WI38 (cell line): Measurements from ENCODE around the gene GPR75.

Experiments
- H3K4me3 ChIP-seq: 2 replicates; pipeline ENCODE4 v1.5.1; 2011; ENCODE audit warnings: low read depth, mild to moderate bottlenecking, control low read depth, low read length
- TF ChIP-seq, protein P1 (sequence below): IDR thresholded peaks from 2 replicates; pipeline ENCODE4 v1.5.1; 2012; ENCODE audit warnings: low read depth, mild to moderate bottlenecking, control low read depth, low read length

GPR75 gene

DNA sequence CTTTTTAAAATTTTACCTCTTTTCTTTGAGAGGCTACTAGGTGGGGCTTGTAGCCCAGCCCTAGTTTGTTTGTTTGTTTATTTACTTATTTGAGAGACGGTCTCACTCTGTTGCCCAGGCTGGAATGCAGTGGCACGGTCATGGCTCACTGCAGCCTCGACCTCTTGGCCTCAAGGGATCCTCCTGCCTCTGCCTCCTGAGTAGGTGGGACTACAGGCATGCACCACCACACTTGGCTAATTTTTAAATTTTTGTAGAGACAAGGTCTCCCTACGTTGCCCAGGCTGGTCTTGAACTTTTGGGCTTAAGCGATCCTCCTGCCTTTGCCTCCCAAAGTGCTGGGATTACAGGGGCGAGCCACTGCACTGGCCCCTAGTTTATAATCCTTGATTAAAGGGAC lies 38.0 kb downstream of the GPR75 start:
- no peak overlapping the region for H3K4me3 ChIP-seq
- TF ChIP-seq, protein P1, sequence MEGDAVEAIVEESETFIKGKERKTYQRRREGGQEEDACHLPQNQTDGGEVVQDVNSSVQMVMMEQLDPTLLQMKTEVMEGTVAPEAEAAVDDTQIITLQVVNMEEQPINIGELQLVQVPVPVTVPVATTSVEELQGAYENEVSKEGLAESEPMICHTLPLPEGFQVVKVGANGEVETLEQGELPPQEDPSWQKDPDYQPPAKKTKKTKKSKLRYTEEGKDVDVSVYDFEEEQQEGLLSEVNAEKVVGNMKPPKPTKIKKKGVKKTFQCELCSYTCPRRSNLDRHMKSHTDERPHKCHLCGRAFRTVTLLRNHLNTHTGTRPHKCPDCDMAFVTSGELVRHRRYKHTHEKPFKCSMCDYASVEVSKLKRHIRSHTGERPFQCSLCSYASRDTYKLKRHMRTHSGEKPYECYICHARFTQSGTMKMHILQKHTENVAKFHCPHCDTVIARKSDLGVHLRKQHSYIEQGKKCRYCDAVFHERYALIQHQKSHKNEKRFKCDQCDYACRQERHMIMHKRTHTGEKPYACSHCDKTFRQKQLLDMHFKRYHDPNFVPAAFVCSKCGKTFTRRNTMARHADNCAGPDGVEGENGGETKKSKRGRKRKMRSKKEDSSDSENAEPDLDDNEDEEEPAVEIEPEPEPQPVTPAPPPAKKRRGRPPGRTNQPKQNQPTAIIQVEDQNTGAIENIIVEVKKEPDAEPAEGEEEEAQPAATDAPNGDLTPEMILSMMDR = no peak

DNA sequence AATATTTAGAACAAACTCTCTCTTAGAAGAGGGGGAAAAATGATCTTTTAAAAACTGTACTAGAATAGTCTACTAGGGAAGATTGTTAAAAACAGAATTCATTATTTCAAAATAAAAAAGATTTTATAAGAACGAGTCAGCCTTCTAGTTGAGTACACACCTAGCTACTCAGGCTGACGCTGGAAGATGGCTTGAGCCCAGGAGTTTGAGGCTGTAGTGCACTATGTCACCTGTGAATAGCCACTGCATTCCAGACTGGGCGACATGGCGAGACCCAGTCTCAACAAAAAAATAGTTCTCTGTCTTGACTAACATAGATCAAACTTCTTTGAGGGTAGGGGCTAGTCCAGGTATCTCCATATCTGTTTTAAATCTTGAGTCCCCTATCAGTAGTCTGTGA lies 39.1 kb downstream of the GPR75 start:
- H3K4me3 ChIP-seq = no peak overlapping the region
- TF ChIP-seq, protein P1 = no peak

DNA sequence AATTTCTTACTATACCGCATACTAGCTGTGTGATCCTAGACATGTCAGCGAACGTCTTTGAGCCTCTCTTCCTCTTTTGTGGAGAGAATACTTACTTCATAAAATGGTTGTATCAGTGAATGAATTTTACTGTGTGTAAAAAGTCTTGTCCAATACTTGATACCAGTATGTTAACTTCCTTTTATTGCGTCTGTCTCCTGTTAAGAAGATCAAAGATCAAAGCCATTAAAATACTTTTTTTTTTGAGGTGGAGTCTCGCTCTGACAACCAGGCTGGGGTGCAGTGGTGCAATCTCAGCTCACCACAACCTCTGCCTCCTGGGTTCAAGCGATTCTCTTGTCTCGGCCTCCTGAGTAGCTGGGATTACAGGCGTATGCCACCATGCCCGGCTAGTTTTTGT lies 39.7 kb downstream of the GPR75 start:
- TF ChIP-seq, protein P1 = no peak
- no peak overlapping the region for H3K4me3 ChIP-seq

DNA sequence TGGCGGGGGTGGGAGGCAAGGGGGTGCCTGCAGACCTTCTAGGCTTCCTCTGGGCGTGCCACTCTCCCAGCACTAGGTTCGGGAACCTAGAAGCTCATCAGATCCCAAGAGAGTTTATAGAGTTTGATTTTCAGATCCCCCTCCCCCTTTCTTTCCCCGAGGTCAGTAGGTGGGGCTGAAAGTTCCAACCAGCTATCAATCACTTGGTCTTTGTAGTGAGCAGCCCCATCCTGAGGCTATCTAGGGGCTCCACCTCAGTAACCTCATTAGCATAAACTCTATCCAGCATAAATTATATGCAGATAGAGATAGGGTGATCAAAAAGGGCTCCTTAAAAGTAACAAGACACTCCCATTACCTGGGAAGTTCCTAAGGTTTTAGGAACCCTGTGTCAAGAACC lies 40.1 kb downstream of the GPR75 start:
- no peak overlapping the region for H3K4me3 ChIP-seq
- TF ChIP-seq, protein P1 = no peak

DNA sequence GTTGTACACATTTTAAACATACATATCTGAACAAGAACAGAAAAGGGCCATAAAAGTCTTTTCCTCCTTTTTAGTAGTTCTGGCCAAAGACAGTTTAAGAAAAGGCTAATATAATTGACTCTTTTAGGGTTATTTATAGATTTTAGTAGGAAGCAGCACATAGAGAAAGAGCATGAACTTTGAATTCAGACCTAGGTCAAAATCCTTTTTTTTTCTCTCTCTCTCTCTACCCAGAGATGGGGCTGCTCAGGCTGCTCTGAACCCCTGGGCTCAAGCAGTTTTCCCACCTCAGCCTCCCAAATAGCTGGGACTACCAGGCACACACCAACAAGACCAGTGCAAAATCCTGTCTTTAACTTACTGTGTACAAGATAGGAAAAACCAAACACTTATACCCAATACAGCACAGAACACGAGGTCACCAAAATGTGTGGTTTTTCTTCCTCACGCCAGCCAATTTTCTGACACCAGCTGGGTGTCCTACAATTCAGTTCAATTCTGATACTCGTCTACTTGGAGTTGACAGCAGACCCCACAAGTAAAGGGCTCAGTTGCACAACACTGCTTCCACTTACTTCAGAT lies 40.8 kb downstream of the GPR75 start:
- H3K4me3 ChIP-seq = no peak overlapping the region
- TF ChIP-seq, protein P1 = no peak

DNA sequence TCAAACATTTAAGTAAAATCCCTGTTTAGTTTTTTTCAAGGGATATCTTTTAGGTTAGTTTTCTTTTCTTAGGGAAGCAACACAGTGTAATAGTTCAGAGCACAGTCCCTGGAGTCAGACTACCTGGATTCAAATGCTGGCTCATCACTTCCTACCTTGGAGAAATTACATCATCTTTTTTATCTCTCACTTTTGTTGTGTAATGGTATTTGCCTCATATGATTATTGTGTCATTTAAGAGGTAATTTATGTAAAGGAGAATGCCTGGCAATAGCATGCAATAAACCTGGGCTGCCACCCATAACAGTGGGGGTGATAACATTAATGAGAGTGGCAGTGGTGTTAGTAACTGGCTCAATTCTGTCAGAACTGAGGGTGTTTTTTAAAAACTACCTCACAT lies 46.6 kb downstream of the GPR75 start:
- no peak overlapping the region for H3K4me3 ChIP-seq
- TF ChIP-seq, protein P1 = no peak

DNA sequence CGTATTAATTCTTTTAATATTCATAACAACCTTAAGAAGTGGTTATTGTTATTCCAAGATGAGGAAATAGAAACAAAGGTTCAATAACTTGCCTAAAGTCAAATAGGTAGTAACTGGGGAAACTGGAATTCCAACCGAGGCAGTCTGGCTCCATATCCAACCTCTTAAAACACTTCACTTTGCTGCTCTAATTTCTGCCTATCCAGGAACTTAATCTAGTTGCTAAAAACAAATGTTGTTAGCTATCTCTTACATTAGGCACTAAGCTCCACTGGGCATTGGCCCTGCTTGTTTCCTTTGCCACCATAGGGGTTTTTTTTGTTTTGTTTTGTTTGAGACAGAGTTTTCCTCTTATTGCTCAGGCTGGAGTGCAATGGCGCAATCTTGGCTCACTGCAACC lies 48.2 kb downstream of the GPR75 start:
- TF ChIP-seq, protein P1 = no peak
- H3K4me3 ChIP-seq = no peak overlapping the region
